Activated CD4-positive, alpha-beta T cell treated with anti-CD3 and anti-CD28 coated beads for 1 hour (primary cell): Measurements from ENCODE around the gene CFAP97.
"Not testable (repeated sequence)": the region's sequence is repeated elsewhere in the genome, so short reads cannot be mapped to it uniquely, and the experiment has no call there.

Experiments used
- DNase-seq: peaks from one replicate; pipeline ENCODE4 v3.0.0-alpha.2; 2020

The CFAP97 gene

DNA sequence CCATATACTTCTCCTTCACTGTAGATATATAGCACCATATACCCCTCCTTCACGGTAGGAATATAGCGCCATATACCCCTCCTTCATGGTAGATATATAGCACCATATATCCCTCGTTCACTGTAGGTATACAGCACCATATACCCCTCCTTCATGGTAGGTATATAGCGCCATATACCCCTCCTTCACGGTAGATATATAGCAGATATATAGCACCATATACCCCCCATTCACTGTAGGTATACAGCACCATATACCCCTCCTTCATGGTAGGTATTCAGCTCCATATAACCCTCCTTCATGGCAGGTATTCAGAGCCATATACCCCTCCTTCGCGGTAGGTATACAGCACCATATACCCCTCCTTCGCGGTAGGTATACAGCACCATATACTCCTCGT is 18.1 kb upstream of the CFAP97 start:
- no peak for DNase-seq

- no peak for DNase-seq
Measured at GRCh38 chr4:185221491-185221890, 17.7 kb upstream of the CFAP97 start.

DNA sequence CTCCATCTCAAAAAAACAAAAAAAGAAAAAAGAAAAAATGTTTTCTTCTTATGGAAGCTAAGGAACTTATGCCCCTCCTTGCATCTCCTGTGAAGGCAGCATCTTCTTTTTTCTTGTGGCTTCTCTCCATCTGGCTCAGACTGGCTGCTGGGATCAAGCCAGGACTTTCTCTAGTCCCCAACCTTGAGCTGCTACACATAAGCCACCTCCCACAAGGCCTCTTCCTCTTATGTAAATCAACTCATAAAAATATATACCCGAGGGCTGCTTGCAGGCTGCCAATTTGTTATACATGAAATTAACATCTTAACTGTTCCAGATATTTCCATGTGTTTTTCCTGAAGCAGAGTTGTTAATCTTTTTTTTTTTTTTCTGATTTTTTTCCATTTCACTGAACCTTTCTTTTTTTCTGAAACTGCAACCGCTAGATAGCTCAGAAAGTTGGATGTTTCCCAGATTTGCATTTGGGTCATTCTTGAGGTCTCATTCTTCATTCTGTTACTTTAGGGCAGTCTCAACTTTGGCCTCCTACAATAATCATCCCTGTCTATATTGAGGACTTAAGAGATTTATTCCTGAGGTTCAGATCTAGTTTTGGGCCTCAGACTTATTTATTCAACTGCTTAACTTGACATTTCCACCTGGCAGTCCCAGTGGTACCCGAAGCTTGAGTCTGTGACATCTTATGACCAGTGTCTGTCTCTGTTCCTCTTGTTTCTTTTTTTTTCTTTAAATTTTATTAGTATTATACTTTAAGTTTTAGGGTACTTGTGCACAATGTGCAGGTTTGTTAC is 15.9 kb upstream of the CFAP97 start:
- DNase-seq, result no peak

GRCh38 chr4:185218312-185218711 is 14.5 kb upstream of the CFAP97 start:
- DNase-seq, result no peak

DNA sequence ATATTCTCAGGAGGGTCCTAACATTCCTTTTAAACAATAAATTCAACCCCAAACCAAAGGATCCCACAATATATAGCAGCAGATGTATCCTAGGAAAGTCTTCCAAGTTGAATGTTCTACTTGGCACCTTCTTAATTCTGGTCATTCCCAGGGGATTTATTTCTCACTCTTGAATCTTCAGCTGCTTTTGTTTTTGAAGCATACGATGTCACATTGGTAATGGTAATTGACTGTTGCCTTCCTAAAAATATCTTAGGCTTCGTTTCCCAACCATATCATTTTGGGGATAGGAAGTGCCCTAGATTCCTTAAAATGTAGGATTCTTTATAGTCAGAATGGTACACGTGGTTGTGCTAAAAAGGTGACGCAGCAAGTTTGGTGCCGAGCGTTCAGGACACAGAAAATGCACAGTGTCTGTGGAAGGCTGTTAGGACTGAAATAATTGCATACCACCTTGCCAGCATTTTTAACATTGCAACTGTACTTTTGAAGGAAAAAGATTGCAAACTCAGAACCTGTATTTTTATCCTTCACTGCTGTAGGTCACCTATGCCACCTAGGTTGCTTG is 13.7 kb upstream of the CFAP97 start:
- no peak for DNase-seq

- no peak for DNase-seq
Measured at GRCh38 chr4:185215261-185215660, 11.5 kb upstream of the CFAP97 start.

DNA sequence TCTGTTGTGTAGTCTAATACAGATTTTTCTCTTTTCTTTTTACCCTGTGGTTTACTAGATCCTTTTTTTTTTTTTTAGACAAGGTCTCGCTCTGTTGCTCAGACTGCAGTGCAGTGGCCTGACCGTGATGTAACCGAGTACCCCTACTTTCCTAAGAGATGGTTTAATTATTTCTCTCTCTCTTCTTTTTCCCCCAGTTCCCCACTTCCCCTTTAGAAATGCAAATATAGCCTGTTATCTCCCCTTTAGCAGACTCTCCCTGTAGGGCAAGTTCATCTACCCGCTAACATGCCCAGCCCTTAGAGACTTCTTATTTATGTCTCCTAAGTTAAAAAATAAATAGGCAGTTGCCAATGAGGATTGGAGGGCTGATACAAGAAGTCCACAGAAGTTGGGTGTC is 10.1 kb upstream of the CFAP97 start:
- DNase-seq, result no peak

- no peak for DNase-seq
Measured at GRCh38 chr4:185212581-185212980, 8.8 kb upstream of the CFAP97 start.

DNA sequence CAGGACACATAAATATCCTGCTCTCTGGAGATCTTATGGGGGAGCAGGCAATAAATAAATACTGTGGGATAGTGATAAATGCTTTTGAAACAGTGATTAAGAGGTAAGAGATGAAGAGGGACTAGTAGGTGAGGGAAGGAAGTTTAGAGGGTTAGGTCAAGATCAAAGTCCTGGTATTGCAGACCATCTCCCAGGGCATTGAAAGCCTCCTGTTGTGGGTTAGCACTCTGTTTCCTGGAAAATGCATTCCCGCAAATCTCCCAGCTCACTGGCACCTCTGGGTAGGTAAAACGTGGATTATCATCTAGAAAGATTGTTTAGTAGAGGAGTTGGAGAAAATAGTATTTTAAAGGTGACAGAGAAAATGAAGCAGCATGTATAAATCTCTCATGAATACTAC is 7.8 kb upstream of the CFAP97 start:
- DNase-seq, result no peak

- DNase-seq, result no peak
Measured at GRCh38 chr4:185211035-185211434, 7.2 kb upstream of the CFAP97 start.

DNA sequence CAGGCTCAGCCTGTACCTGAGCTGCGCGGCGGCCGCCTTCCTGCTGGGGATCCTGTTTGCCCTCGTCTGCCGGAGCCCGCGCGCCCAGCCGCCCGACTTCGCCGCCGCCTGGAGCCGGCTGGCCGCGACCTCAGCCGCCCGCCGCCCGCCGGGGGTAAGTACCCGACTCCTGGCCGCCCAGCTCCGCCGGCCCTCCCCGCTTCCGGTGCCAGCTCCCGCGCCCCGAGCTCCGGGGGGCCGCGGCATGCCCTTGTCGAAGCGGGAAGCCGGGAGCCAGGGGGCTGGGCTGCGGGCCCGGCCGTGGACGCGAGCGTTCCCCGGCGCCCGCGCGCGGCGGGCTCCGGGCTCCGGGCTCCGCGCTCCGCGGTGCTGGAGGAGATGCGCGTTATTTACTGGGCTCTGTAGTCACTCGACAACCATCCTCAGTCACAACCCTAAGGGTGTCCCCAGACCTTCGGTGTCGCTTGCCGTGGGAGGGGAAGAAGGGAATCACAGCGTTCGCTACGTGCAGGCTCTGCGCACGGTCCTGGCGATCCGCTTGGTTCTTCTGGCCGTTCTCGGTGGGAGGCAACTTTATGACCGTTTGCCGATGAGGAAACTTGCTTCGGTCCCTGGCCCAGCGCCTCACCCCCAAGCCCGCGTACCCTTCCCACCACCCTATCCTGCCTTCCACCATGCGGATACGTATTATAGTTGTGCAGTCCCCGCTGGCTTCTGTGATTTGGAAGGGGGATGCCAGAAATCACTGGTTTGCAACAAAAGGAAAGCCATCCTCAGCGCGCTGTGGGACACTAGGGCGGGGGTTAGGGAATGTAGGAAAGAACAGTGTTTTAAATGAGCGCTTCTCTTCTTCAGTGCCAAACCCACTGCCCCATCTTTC is 6.5 kb upstream of the CFAP97 start:
- DNase-seq, result no peak

- not testable (repeated sequence) for DNase-seq
Measured at GRCh38 chr4:185209852-185210101, 6.0 kb upstream of the CFAP97 start.

GRCh38 chr4:185209031-185209851 is 5.4 kb upstream of the CFAP97 start, which contains the start of gene SNX25:
Gene SNX25 (plus strand): TSS chr4:185209598. CDS start chr4:185209827, 229 bp downstream.
- DNase-seq, result peak; percentile 75

DNA sequence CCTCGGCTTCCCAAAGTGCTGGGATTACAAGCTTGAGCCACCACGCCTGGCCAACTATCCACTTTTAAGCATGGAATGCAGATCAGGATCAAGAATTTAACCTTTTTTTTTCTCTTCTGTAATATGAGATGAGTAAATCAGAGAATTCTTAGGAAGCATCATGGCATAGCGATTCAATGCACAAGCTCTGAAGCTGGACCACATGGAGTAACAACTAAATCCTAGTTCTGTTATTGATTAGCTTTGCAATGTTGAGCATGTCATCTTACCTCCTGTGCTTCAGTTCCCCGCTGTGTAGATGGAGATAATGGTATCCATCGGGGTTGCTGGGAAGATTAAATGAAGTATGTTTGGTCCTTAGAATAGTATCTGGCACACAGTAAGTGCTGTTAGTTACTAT is 3.7 kb upstream of the CFAP97 start:
- no peak for DNase-seq

DNA sequence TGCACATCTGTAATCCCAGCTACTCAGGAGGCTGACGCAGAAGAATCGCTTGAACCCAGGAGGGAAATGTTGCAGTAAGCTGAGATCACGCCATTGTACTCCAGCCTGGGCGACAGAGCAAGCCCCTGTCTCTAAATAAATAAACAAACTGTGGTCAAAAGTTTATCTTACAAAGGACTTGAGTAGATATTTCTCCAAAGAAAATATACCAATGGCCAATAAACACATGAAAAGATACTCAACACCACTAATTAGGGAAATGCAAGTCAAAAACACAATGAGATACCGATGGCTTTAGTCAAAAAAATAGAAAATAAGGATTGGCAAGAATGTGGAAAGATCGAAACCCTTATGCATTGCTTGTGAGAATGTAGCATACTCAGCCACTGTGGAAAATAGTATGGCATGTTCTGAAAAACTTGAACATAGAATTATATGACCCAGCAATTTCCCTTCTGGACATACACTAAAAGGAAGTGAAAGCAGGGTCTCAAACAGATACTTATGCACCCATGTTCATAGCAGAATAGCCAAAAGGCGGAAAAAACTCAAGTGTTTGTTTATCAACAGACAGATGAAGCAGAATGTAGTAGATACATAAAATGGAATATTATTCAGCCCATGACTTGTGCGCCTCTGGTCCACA is 2.0 kb upstream of the CFAP97 start:
- no peak for DNase-seq

- DNase-seq, result not testable (repeated sequence)
Measured at GRCh38 chr4:185205073-185205472, 1.3 kb upstream of the CFAP97 start.

- DNase-seq, result no peak
Measured at GRCh38 chr4:185204238-185204910, 574 bp upstream of the CFAP97 start.

GRCh38 chr4:185202984-185203485 is 765 bp downstream of the CFAP97 start:
- DNase-seq, result no peak

GRCh38 chr4:185201977-185202962 is 1.5 kb downstream of the CFAP97 start:
- DNase-seq, result peak; percentile 18

DNA sequence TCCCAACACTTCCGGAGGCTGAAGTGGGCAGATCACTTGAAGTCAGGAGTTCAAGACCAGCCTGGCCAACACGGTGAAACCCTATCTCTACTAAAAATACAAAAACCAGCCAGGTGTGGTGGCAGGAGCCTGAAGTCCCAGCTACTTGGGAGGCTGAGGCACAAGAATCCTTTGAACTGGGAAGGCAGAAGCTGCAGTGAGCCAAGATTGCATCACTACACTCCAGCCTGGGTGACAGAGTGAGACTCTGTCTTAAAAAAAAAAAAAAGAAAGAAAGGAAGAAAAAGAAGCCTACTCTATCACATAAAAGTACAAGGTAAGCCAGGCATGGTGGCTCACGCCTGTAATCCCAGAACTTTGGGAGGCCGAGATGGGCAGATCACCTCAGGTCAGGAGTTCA is 5.6 kb downstream of the CFAP97 start:
- DNase-seq, result not testable (repeated sequence)
